Endothelial cell of umbilical vein (primary cell): ENCODE results near the gene PARP12. TPM values are rescaled to one million over a fixed set of nuclear protein-coding genes. Genes with fewer than 3 reads are reported as not detected.

Source experiments
- BruUV-seq: library from RNA; stranded (reverse); fragments of 400-500 nt; replicated peaks from 2 replicates; lab custom pipeline; 2021; lab: Mats Ljungman, UMichigan
- CTCF ChIA-PET: fragments of 300-600, 350-600 bp; sonication (Branson Sonifier 250); formaldehyde crosslinking; loops from one replicate; lab custom pipeline; 2021; ENCODE audit warnings: antibody characterized with exemption, inconsistent platforms; lab: Charles Lee
- POLR2A ChIA-PET: fragments of 300-600, 350-600 bp; sonication (Branson Sonifier 250); formaldehyde crosslinking; loops from one replicate; lab custom pipeline; 2021; ENCODE audit warnings: antibody characterized with exemption, inconsistent platforms; lab: Charles Lee
- DNase-seq: peaks from one replicate; pipeline ENCODE4 v3.0.0-alpha.2; 2011; ENCODE audit warnings: low read depth, low spot score
- FAIRE-seq: peaks from 2 replicates; lab custom pipeline; 2011; peaks lifted over from hg19 to GRCh38; lab: Jason Lieb, UNC
- H2AFZ ChIP-seq: 2 replicates; pipeline ENCODE4 v1.6.0; 2012; ENCODE audit warnings: low read depth, low read length, control low read depth, inconsistent platforms
- H3K27ac ChIP-seq: 2 replicates; pipeline ENCODE4 v1.5.1; 2011; ENCODE audit warnings: low read depth, mild to moderate bottlenecking, control low read depth, low read length, moderate library complexity; ENCODE audit not compliant: insufficient read depth
- H3K27me3 ChIP-seq, 2 experiments: 2 replicates each; pipeline versions ENCODE4 v1.6.0 to v1.6.1; 2011; ENCODE audit warnings: low read length in 2 of 2, mixed read lengths in 1 of 2; ENCODE audit not compliant: control insufficient read depth in 2 of 2, insufficient read depth in 2 of 2
- H3K36me3 ChIP-seq, 2 experiments: 2 replicates in 1 of 2; 3 replicates in 1 of 2; pipeline ENCODE4 v1.5.1; 2011; ENCODE audit warnings: low read length in 2 of 2, mild to moderate bottlenecking in 1 of 2, moderate library complexity in 1 of 2; ENCODE audit not compliant: control insufficient read depth in 2 of 2, insufficient read depth in 2 of 2; ENCODE audit errors: extremely low read depth in 1 of 2
- H3K4me1 ChIP-seq: 3 replicates; pipeline ENCODE4 v1.5.1; 2011; ENCODE audit warnings: mild to moderate bottlenecking, low read length; ENCODE audit not compliant: control insufficient read depth, insufficient read depth; ENCODE audit errors: extremely low read depth
- H3K4me2 ChIP-seq: 2 replicates; pipeline ENCODE4 v1.6.1; 2011; ENCODE audit warnings: low read length, control low read depth, mixed read lengths; ENCODE audit not compliant: insufficient read depth
- H3K4me3 ChIP-seq, 3 experiments: fragments of 200-600 bp in 1 of 3; sonication (generic), shearing (Covaris generic) in 1 of 3; replicated peaks in 1 of 3; 2 replicates each; pipeline ENCODE4 v1.5.1; 2011 to 2016; ENCODE audit warnings: control low read depth in 3 of 3, low read length in 3 of 3, mild to moderate bottlenecking in 2 of 3, inconsistent platforms in 1 of 3, low read depth in 1 of 3, moderate library complexity in 1 of 3; ENCODE audit not compliant: insufficient read depth in 1 of 3
- H3K79me2 ChIP-seq: 2 replicates; pipeline ENCODE4 v1.6.0; 2012; ENCODE audit warnings: low read length, inconsistent platforms; ENCODE audit not compliant: control insufficient read depth, insufficient read depth
- H3K9ac ChIP-seq: replicated peaks from 2 replicates; pipeline ENCODE3; 2011; ENCODE audit warnings: low read length, control low read depth; ENCODE audit not compliant: insufficient read depth; ENCODE audit errors: extremely low read depth
- H3K9me1 ChIP-seq: replicated peaks from 3 replicates; pipeline ENCODE4 v1.6.0; 2011; ENCODE audit warnings: mild to moderate bottlenecking, low read length; ENCODE audit not compliant: control insufficient read depth, insufficient read depth; ENCODE audit errors: extremely low read depth
- H3K9me3 ChIP-seq: replicated peaks from 2 replicates; pipeline ENCODE4 v1.5.1; 2012; ENCODE audit warnings: low read length, inconsistent platforms; ENCODE audit not compliant: control insufficient read depth, insufficient read depth
- H4K20me1 ChIP-seq: replicated peaks from 2 replicates; pipeline ENCODE3; 2011; ENCODE audit warnings: mild to moderate bottlenecking, low read length; ENCODE audit not compliant: control insufficient read depth, insufficient read depth; ENCODE audit errors: extremely low read depth
- EZH2 ChIP-seq: IDR thresholded peaks from 2 replicates; pipeline ENCODE4 v1.6.1; 2012; ENCODE audit warnings: borderline replicate concordance, low read depth, mild to moderate bottlenecking, moderate library complexity, low read length, inconsistent platforms; ENCODE audit not compliant: severe bottlenecking
- FOS ChIP-seq: IDR thresholded peaks from 2 replicates; pipeline ENCODE4 v1.6.1; 2011; ENCODE audit warnings: mild to moderate bottlenecking, low read length, moderate library complexity, borderline replicate concordance; ENCODE audit not compliant: insufficient read depth
- GATA2 ChIP-seq: IDR thresholded peaks from 2 replicates; pipeline ENCODE4 v1.7.0; 2011; ENCODE audit warnings: low read depth, mild to moderate bottlenecking, moderate library complexity, mixed read lengths, low read length; ENCODE audit not compliant: insufficient read length, insufficient read depth
- JUN ChIP-seq: IDR thresholded peaks from 2 replicates; pipeline ENCODE4 v1.6.1; 2011; ENCODE audit warnings: borderline replicate concordance, low read depth; ENCODE audit not compliant: insufficient read length, insufficient read depth
- POLR2A ChIP-seq: IDR thresholded peaks from 2 replicates; pipeline ENCODE4 v1.6.1; 2012; ENCODE audit warnings: low read depth, mild to moderate bottlenecking, control low read depth, low read length
- POLR2AphosphoS5 ChIP-seq: IDR thresholded peaks from 2 replicates; pipeline ENCODE4 v1.6.1; 2012; ENCODE audit warnings: low read depth, mild to moderate bottlenecking, control low read depth, low read length, moderate library complexity; ENCODE audit not compliant: insufficient read depth
- dilution Hi-C: fragments of 300-500 bp; cut with MboI; formaldehyde crosslinking; loops from one replicate; pipeline ENCODE4 v1.15.0; 2019; ENCODE audit warnings: low sequenced_read_pairs; ENCODE audit not compliant: extremely low pct_ligation_motif_present
- intact Hi-C: fragments of 100-400 bp; cut with micrococcal nuclease; formaldehyde crosslinking; loops from one replicate; pipeline ENCODE4 v1.10.0; 2022
- polyA plus RNA-seq, 4 experiments: library from polyadenylated mRNA; depleted of rRNA in 3 of 4; stranded (reverse) in 3 of 4; unstranded in 1 of 4; fragments of >200 nt; gene quantifications; 2 replicates each; pipeline versions ENCODE4 v1.2.1 to v1.2.3, GENCODE V29; 2011 to 2012; ENCODE audit warnings: missing spikeins in 1 of 4
- total RNA-seq: library from RNA; stranded (reverse); gene quantifications from 2 replicates; pipeline ENCODE4 v1.2.3, GENCODE V29; 2021
- TF ChIP-seq, protein P1 (sequence below), 2 donors: IDR thresholded peaks; 1 replicate in 1 of 2; 2 replicates in 1 of 2; pipeline ENCODE4 v1.5.1; 2011; ENCODE audit warnings: low read length in 2 of 2, mild to moderate bottlenecking in 2 of 2, moderate library complexity in 2 of 2, control low read depth in 1 of 2, inconsistent platforms in 1 of 2, low read depth in 1 of 2; ENCODE audit not compliant: insufficient read depth in 1 of 2; ENCODE audit errors: extremely low read depth in 1 of 2
- TF ChIP-seq, protein P2 (sequence below): IDR thresholded peaks from 2 replicates; pipeline ENCODE4 v1.6.1; 2011; ENCODE audit not compliant: insufficient read depth, insufficient read length

The PARP12 gene
- total and polyA plus RNA-seq, 2 donors (not counting 3 experiments of a cell fraction or from before 2014, with no cell fraction given), result 65.4 to 83.2 TPM

DNA sequence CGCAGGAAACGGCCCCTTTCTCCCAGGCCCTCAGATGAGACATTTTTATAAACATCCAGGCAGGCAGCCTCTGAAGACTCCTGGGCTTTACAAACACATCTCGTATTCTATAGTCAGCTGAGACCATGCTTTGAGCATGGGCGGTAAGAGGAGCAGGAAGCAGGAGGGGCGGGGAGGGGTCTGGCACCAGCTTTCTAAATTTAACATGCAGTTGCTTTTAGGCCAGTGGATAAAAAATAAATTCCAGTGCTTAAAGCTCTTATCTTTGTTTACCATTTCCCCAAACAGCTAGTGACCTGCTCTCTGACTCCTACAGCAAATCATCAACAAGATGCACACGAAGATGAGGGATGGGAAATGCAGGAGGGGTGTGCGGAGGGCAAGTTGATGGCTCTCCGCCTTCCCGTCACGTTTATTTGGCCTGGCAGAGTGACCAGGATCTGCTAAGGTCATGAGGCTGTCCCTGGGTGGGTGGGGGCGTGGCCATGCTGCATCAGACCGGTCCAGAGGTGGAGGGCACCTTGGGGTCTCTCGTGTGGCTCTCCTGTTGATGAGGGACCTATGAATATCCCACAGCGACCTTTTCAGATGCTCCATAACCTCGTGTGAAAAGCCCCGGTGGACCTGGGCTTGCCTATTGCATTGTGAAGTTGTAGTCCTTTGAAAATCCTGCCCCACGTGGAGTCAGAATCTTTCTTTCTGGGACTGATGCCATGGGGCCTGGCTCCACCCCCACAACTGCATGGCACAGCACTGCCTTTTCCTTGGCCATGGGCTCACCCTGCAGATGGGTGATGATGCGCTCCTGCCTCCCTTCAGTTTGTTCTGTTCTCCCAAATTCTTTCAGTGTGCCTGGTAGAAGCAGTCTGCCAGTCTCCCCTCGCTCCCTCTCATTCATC lies 67.5 kb downstream of the PARP12 start:
- Histone ChIP-seq H3K79me2 (no peaks in the 10 kb centered on the region), H3K9me3 (no peaks in the 10 kb centered on the region), H3K4me3 (no peak overlapping the region), H3K27ac (no peak overlapping the region), H3K9me1 (no peaks in the 10 kb centered on the region), H2AFZ (no peak overlapping the region), H3K27me3 (no peaks in the 10 kb centered on the region), H3K4me1 (no peaks in the 10 kb centered on the region), H3K4me2 (no peak overlapping the region), H4K20me1 (no peaks in the 10 kb centered on the region), H3K9ac (no peak overlapping the region), H3K36me3 (no peaks in the 10 kb centered on the region)
- CTCF ChIA-PET, result interaction anchor here (0.6 to 3.7 kb wide), 7 partner anchors 11 to 560 kb away, joined by 3 to 15 read pairs (median 5); no protein-coding TSS in a partner anchor
- dilution Hi-C loops, result no loop called here
- FAIRE-seq (no peak), DNase-seq (no peak)
- TF ChIP-seq GATA2 (no peak), FOS (no peak), POLR2AphosphoS5 (no peak), POLR2A (no peak), EZH2 (no peak), JUN (no peak)
- TF ChIP-seq, protein P1, sequence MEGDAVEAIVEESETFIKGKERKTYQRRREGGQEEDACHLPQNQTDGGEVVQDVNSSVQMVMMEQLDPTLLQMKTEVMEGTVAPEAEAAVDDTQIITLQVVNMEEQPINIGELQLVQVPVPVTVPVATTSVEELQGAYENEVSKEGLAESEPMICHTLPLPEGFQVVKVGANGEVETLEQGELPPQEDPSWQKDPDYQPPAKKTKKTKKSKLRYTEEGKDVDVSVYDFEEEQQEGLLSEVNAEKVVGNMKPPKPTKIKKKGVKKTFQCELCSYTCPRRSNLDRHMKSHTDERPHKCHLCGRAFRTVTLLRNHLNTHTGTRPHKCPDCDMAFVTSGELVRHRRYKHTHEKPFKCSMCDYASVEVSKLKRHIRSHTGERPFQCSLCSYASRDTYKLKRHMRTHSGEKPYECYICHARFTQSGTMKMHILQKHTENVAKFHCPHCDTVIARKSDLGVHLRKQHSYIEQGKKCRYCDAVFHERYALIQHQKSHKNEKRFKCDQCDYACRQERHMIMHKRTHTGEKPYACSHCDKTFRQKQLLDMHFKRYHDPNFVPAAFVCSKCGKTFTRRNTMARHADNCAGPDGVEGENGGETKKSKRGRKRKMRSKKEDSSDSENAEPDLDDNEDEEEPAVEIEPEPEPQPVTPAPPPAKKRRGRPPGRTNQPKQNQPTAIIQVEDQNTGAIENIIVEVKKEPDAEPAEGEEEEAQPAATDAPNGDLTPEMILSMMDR (IDR thresholded peaks at IDR 0.05; ENCODE audit: extremely low read depth in 1 of 2, insufficient read depth in 1 of 2, low read depth in 1 of 2, low read length in 2 of 2), result no peak
- TF ChIP-seq, protein P2, sequence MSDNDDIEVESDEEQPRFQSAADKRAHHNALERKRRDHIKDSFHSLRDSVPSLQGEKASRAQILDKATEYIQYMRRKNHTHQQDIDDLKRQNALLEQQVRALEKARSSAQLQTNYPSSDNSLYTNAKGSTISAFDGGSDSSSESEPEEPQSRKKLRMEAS, result no peak
- POLR2A ChIA-PET, result no interaction called here
- BruUV-seq, result no TSS peak
- intact Hi-C loops, result no loop called here
